Measurements from ENCODE around the gene HDAC9.
"Not testable (repeated sequence)": the region's sequence is repeated elsewhere in the genome, so short reads cannot be mapped to it uniquely, and the experiment has no call there.

Gene HDAC9

GRCh38 chr7:18995811-18996426 lies 500.4 kb downstream of the HDAC9 start:
- in situ Hi-C loops (cut with MboI; ENCODE audit: low sequenced_read_pairs), result no loop called here

DNA sequence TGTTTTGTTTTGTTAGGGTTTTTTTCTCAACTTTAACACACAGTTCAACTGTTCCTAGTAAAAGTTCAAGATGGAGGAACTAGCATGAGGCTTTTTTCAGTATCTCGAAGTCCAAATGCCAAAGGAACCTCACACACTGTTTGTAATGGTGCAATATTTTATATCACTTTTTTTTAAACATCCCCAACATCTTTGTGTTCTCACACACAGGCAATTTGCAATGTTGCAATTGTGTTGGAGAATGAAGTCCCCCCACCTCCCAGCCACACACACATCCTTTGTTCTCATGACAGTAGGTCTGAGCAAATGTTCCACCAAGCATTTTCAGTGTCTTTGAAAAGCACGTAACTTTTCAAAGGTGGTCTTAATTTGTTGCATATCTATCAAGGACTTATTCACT lies 501.0 kb downstream of the HDAC9 start:
- in situ Hi-C loops (cut with MboI; ENCODE audit: low sequenced_read_pairs), result no loop called here

DNA sequence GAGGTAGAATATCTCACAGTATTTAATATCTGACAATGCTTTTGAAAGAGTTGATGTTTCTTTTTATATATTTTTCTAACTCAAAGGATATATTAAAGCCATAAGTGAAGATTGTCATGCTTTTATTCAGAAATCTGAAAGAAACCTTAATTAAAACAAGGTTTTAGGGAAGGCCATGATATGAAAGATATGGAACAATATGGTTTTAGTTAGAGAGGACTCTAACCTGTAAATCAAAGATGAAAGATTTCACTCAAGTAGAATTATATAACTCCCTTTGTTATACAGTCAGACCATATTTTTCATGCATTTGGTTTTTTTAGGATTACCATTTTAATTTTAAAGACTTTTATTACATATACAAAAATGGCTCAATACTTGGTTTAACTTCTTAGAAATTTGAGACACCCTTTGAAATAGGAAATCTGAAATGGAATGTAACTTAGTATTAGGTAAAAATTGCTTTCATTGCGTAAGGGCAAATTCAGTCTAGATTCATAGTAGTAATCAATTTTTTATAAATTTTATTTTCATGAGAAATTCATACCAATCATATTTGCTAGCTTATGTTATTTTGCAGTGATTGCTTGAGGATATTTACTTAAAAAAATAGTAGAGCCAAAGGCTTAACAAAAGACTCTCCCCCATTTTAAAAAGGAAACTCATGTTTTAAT lies 502.1 kb downstream of the HDAC9 start:
- in situ Hi-C loops (cut with MboI; ENCODE audit: low sequenced_read_pairs), result no loop called here

DNA sequence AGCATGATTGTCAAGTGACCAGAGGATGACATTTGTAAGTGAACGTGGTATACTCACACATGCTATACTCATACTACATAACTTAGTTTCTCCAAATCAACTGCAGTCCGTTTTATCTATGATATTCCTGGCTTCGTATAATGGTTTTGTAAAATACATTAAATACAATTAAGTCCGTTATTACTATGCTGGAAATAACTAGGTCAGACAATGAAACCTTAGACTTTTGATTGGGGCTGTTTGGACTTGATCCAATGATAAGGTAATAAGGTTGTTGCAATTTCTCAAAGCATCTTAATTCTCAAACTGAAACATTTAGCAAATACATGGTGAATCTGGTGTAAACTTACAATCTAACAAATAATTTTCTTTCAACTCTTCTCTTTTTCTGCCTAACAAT lies 504.9 kb downstream of the HDAC9 start:
- in situ Hi-C loops (cut with MboI; ENCODE audit: low sequenced_read_pairs), result no loop called here

GRCh38 chr7:19001854-19002253 lies 506.3 kb downstream of the HDAC9 start:
- in situ Hi-C loops (cut with MboI; ENCODE audit: low sequenced_read_pairs), result no loop called here

DNA sequence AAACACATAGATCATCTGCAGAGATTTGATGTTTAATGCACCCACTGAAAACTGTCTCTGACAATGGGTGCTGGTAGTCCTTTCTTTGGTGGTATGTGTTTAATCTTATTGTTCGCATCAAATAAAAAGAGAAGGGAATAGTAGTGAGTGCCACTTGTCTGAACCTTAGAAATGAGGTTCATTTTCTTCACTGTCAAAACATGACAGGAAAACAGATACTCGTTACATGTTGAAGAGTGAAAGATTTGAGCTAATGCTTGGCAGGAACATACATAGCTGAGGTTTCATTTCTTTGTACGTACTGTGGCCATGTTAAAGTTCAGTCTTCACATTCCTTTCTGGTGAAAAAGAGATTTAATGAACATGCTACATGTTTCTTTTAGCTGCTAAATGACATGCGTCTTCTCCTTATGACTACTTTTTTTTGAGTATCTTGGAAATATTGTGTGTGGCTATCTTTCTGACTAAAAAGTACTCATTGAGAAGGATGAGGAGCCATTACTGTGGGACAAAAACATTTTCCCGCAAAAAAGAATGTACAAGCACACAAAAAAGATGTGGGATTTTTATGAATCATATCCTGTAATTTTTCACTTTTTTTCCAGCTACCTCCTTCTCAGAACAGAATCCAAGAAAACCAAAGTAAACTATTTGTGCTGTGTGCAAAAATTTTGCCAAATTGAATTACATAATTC lies 513.8 kb downstream of the HDAC9 start:
- in situ Hi-C loops (cut with MboI; ENCODE audit: low sequenced_read_pairs), result no loop called here

- in situ Hi-C loops (cut with MboI; ENCODE audit: low sequenced_read_pairs), result no loop called here
Observed at GRCh38 chr7:19009936-19010280, 514.4 kb downstream of the HDAC9 start.

- in situ Hi-C loops (cut with MboI; ENCODE audit: low sequenced_read_pairs), result no loop called here
Observed at GRCh38 chr7:19011212-19011611, 515.7 kb downstream of the HDAC9 start.

- in situ Hi-C loops (cut with MboI; ENCODE audit: low sequenced_read_pairs), result no loop called here
Observed at GRCh38 chr7:19015098-19015497, 519.5 kb downstream of the HDAC9 start.

DNA sequence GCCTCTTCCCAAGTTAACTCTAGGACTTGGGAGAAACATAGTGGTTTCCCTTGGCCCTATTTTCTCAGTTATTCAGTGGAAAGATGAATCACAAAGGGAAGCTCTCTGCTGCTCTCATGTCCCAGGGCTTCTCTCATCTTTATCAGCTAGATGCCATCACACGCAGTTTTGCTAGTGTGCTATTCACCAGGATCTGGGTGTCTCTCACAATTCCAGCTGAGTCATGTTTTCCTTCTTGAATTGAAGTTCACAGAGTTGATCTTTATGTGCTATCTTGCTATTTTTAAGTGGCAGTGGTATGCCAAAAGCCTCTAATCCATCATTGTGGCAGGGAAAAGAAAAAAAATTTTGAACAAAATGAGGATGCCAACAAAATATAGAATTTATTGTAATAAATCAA lies 520.6 kb downstream of the HDAC9 start:
- in situ Hi-C loops (cut with MboI; ENCODE audit: low sequenced_read_pairs), result no loop called here

- in situ Hi-C loops (cut with MboI; ENCODE audit: low sequenced_read_pairs), result no loop called here
Observed at GRCh38 chr7:19017374-19017773, 521.8 kb downstream of the HDAC9 start.

GRCh38 chr7:19020062-19020461 lies 524.5 kb downstream of the HDAC9 start:
- in situ Hi-C loops (cut with MboI; ENCODE audit: low sequenced_read_pairs), result no loop called here

GRCh38 chr7:19020711-19021110 lies 525.2 kb downstream of the HDAC9 start:
- in situ Hi-C loops (cut with MboI; ENCODE audit: low sequenced_read_pairs), result no loop called here

- in situ Hi-C loops (cut with MboI; ENCODE audit: low sequenced_read_pairs), result no loop called here
Observed at GRCh38 chr7:19023477-19023876, 527.9 kb downstream of the HDAC9 start.

- in situ Hi-C loops (cut with MboI; ENCODE audit: low sequenced_read_pairs), result no loop called here
Observed at GRCh38 chr7:19024261-19024660, 528.7 kb downstream of the HDAC9 start.

DNA sequence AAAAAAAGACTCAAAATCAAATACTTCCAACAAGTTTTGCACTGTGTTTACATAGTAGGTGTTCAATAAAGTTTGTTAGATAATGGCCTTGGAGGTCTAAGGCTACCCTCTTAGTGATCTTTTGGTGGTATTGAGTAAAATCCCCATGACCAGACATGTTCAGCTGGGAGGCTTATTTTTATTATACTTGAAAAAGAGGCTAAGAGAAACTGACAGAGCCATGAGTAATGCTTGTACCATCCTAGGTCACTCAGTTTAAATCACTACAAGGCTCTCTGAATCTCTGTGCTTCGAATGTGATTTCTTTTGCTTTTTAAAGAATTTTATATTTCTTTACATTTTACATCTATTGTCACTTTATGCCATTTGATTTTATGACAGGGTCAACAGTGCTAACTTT lies 531.3 kb downstream of the HDAC9 start:
- in situ Hi-C loops (cut with MboI; ENCODE audit: low sequenced_read_pairs), result no loop called here

DNA sequence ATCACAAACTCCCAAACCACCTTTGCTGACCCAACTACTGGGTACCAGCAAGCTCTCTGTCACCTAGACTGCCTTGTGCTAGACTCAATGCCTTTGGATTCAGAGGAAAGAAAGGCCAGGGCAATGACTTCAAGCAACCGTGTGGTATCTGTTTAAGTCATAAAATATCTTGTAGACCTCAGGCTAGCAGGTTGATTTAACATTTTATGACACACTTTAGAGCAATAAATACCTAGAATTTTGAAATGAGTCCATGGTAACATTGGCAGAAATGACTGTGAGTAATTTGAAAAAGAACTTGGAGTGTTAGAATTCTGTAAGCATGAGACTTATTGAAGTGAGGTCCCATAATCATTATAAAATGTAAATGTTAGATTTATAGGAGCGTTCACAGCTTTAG lies 534.7 kb downstream of the HDAC9 start:
- in situ Hi-C loops (cut with MboI; ENCODE audit: low sequenced_read_pairs), result no loop called here

DNA sequence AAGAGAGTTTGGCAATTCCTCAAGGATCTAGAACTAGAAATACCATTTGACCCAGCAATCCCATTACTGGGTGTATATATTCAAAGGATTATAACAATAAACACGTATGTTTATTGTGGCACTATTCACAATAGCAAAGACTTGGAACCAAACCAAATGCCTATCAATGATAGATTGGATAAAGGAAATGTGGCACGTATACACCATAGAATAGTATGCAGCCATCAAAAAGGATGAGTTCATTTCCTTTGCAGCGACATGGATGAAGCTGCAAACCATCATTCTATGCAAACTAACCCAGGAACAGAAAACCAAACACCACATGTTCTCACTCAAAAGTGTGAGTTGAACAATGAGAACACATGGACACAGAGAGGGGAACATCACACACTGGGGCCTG lies 537.4 kb downstream of the HDAC9 start:
- in situ Hi-C loops (cut with MboI; ENCODE audit: low sequenced_read_pairs), result not testable (repeated sequence)

DNA sequence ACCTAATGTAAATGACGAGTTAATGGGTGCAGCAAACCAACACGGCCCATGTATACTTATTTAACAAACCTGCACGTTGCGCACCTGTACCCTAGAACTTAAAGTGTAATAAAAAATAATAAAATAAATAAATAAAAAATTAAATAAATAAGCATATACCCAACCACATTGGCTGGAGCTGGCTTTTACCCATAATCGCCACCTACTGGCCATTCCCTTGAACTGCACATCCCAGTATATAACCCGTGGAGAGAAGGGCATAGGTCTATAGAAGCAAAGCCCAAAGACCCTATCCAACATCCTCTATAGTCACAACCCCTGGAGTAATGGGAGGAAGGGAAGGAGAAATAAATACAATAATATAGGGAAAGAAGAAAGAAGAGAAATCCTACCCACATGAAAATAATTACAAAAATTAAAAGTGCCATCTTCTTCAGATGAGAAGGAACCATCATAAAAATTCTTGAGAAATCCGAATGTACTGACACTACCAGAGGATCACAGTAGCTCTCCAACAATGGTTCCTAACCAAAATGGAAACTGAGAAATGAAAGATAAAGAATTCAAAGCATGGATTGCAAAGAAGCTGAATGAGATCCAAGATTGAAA lies 556.3 kb downstream of the HDAC9 start:
- in situ Hi-C loops (cut with MboI; ENCODE audit: low sequenced_read_pairs), result no loop called here

All from HL-60/S4 (cell line).